GM23338 (cell line): ENCODE data around the gene RIN3. TPM values are rescaled to one million over a fixed set of nuclear protein-coding genes. Genes with fewer than 3 reads are reported as not detected.

Experiments used
- ATAC-seq: fragments of 200-7000 bp; cut with Tn5 transposase; 3 replicates; pipeline ENCODE4 v1.9.1; 2020
- DNase-seq: peaks from one replicate; pipeline ENCODE4 v3.0.0-alpha.2; 2015; ENCODE audit warnings: low spot score
- H2AFZ ChIP-seq: fragments of 200-600 bp; sonication (generic); 2 replicates; pipeline ENCODE4 v1.8.0; 2016; ENCODE audit warnings: antibody characterized with exemption, mild to moderate bottlenecking, moderate library complexity
- H3F3A ChIP-seq: fragments of 200-600 bp; sonication (generic); replicated peaks from 2 replicates; pipeline ENCODE4 v1.8.0; 2017; ENCODE audit warnings: antibody characterized with exemption, mixed run types, low read depth
- H3K27ac ChIP-seq: fragments of 200-600 bp; sonication (generic); 2 replicates; pipeline ENCODE4 v1.6.1; 2016; ENCODE audit warnings: low read depth
- H3K27me3 ChIP-seq: fragments of 200-600 bp; sonication (generic); 2 replicates; pipeline ENCODE4 v1.8.0; 2016; ENCODE audit warnings: mild to moderate bottlenecking, mixed run types, moderate library complexity; ENCODE audit not compliant: insufficient read depth
- H3K36me3 ChIP-seq: fragments of 200-600 bp; sonication (generic); 2 replicates; pipeline ENCODE4 v1.8.0; 2016; ENCODE audit warnings: mild to moderate bottlenecking; ENCODE audit not compliant: insufficient read depth
- H3K4me1 ChIP-seq: fragments of 200-600 bp; sonication (generic); 2 replicates; pipeline ENCODE4 v1.8.0; 2016; ENCODE audit warnings: mild to moderate bottlenecking, moderate library complexity; ENCODE audit not compliant: insufficient read depth
- H3K4me2 ChIP-seq: fragments of 200-600 bp; sonication (generic); 2 replicates; pipeline ENCODE4 v1.7.1; 2017; ENCODE audit warnings: mixed run types
- H3K4me3 ChIP-seq: fragments of 200-600 bp; sonication (generic); 2 replicates; pipeline ENCODE4 v1.6.1; 2016; ENCODE audit warnings: mixed run types
- H3K79me2 ChIP-seq: fragments of 200-600 bp; sonication (generic); replicated peaks from 2 replicates; pipeline ENCODE4 v1.8.0; 2017; ENCODE audit warnings: mild to moderate bottlenecking; ENCODE audit not compliant: insufficient read depth
- H3K9me2 ChIP-seq: fragments of 200-600 bp; sonication (generic); 2 replicates; pipeline ENCODE4 v1.8.0; 2017; ENCODE audit not compliant: insufficient read depth
- H4K20me1 ChIP-seq: fragments of 200-600 bp; sonication (generic); replicated peaks from 2 replicates; pipeline ENCODE4 v1.8.0; 2017; ENCODE audit warnings: mild to moderate bottlenecking; ENCODE audit not compliant: insufficient read depth
- H3K27ac Mint-ChIP-seq: 2 replicates; pipeline ENCODE4 v1.8.0; 2020; ENCODE audit warnings: inconsistent platforms, mild to moderate bottlenecking, moderate library complexity, mixed read lengths
- H3K27me3 Mint-ChIP-seq: 3 replicates; pipeline ENCODE4 v1.8.0; 2022; ENCODE audit warnings: low read depth, mild to moderate bottlenecking, moderate library complexity, mixed read lengths, inconsistent platforms; ENCODE audit not compliant: insufficient read depth, poor library complexity
- H3K36me3 Mint-ChIP-seq: 3 replicates; pipeline ENCODE4 v1.8.0; 2021; ENCODE audit warnings: low read depth, mild to moderate bottlenecking, inconsistent platforms, moderate library complexity, mixed read lengths
- H3K4me1 Mint-ChIP-seq: 3 replicates; pipeline ENCODE4 v1.8.0; 2020; ENCODE audit warnings: mild to moderate bottlenecking, inconsistent platforms, mixed read lengths
- H3K4me3 Mint-ChIP-seq: 3 replicates; pipeline ENCODE4 v1.8.0; 2021; ENCODE audit warnings: moderate library complexity, mild to moderate bottlenecking, inconsistent platforms, mixed read lengths
- H3K9me3 Mint-ChIP-seq: 3 replicates; pipeline ENCODE4 v1.8.0; 2020; ENCODE audit warnings: moderate library complexity, mild to moderate bottlenecking, inconsistent platforms, mixed read lengths
- CREB1 ChIP-seq: fragments of 250-450 bp; sonication (Bioruptor Pico); IDR thresholded peaks from 2 replicates; pipeline ENCODE4 v1.5.0; 2020; ENCODE audit warnings: low read depth, mild to moderate bottlenecking, moderate library complexity
- CTCF ChIP-seq, 2 experiments: fragments of 200-600 bp in 1 of 2; sonication (generic) in 1 of 2; conservative IDR thresholded peaks; 2 replicates each; pipeline versions ENCODE4 v1.5.1 to v1.6.1; 2016 to 2017; ENCODE audit warnings: antibody characterized with exemption in 2 of 2, low read depth in 2 of 2, mild to moderate bottlenecking in 2 of 2, moderate library complexity in 1 of 2
- ETS1 ChIP-seq: IDR thresholded peaks from 2 replicates; pipeline ENCODE4 v1.6.1; 2016; ENCODE audit warnings: antibody characterized with exemption
- EZH2 ChIP-seq: fragments of 200-600 bp; sonication (generic); IDR thresholded peaks from one replicate; pipeline ENCODE4 v1.8.0; 2017; ENCODE audit warnings: antibody characterized with exemption, mild to moderate bottlenecking, low read depth; ENCODE audit not compliant: unreplicated experiment
- EZH2phosphoT487 ChIP-seq: fragments of 200-600 bp; sonication (generic); IDR thresholded peaks from one replicate; pipeline ENCODE4 v1.8.1; 2018; ENCODE audit warnings: antibody characterized with exemption; ENCODE audit not compliant: unreplicated experiment
- JUNB ChIP-seq: IDR thresholded peaks from one replicate; pipeline ENCODE4 v1.6.1; 2016; ENCODE audit warnings: antibody characterized with exemption; ENCODE audit not compliant: unreplicated experiment
- NANOG ChIP-seq: IDR thresholded peaks from 2 replicates; pipeline ENCODE4 v1.6.1; 2016; ENCODE audit warnings: antibody characterized with exemption, borderline replicate concordance
- POLR2AphosphoS5 ChIP-seq: IDR thresholded peaks from 2 replicates; pipeline ENCODE4 v1.6.1; 2016; ENCODE audit warnings: antibody characterized with exemption, low read depth
- STAT1 ChIP-seq: IDR thresholded peaks from one replicate; pipeline ENCODE4 v1.6.1; 2016; ENCODE audit warnings: antibody characterized with exemption; ENCODE audit not compliant: unreplicated experiment
- ZNF114 ChIP-seq: fragments of 250-450 bp; sonication (Bioruptor Pico); IDR thresholded peaks from 2 replicates; pipeline ENCODE4 v1.5.0; 2020; ENCODE audit warnings: mild to moderate bottlenecking, moderate library complexity
- ZNF331 ChIP-seq: fragments of 250-450 bp; sonication (Bioruptor Pico); IDR thresholded peaks from 2 replicates; pipeline ENCODE4 v1.5.0; 2020; ENCODE audit warnings: low read depth, mild to moderate bottlenecking, moderate library complexity
- polyA plus RNA-seq: library from polyadenylated mRNA; unstranded; fragments of >200 nt; fragmentation: Nextera tagmentation; extraction: Ambion mirVana; gene quantifications from 2 replicates; pipeline ENCODE4 v1.2.1, GENCODE V29; 2016
- total RNA-seq: library from RNA; depleted of rRNA; stranded (reverse); fragments of >200 nt; shearing (Covaris generic); gene quantifications from 2 replicates; pipeline ENCODE4 v1.2.3, GENCODE V29; 2014
- TF ChIP-seq, protein P1 (sequence below): fragments of 250-450 bp; sonication (Bioruptor Pico); IDR thresholded peaks from 2 replicates; pipeline ENCODE4 v1.5.0; 2020; ENCODE audit warnings: mild to moderate bottlenecking, moderate library complexity
- TF ChIP-seq, protein P2 (sequence below): IDR thresholded peaks from one replicate; pipeline ENCODE4 v1.6.1; 2018; ENCODE audit warnings: antibody characterized with exemption; ENCODE audit not compliant: unreplicated experiment

Gene RIN3
- total and polyA plus RNA-seq, 2 experiments from 2014 or later: 0.97 to 1.5 TPM

- H3K27me3 Mint-ChIP-seq: peaks cover 4% of the 10 kb centered on the region
- H3K27ac ChIP-seq: no peak overlapping the region
- peaks cover 6% of the 10 kb centered on the region; the same call in 1 of the 2 replicates for H3K4me1 ChIP-seq
- H3K9me3 Mint-ChIP-seq: no peaks in the 10 kb centered on the region
- no peaks in the 10 kb centered on the region for H3K9me2 ChIP-seq
- H3K4me2 ChIP-seq: no peak overlapping the region
- ATAC-seq: no peak
- no peak overlapping the region for H3K27ac Mint-ChIP-seq
- H3K4me3 ChIP-seq: no peak overlapping the region
- no peak for DNase-seq
- no peaks in the 10 kb centered on the region for H3K27me3 ChIP-seq
- no peaks in the 10 kb centered on the region for H3F3A ChIP-seq
- no peak overlapping the region for H2AFZ ChIP-seq
- TF ChIP-seq NANOG (no peak), ZNF114 (CRISPR knock-in tag) (no peak), CREB1 (CRISPR knock-in tag) (no peak), ETS1 (no peak), ZNF331 (CRISPR knock-in tag) (no peak), POLR2AphosphoS5 (no peak), STAT1 (no peak), JUNB (no peak), EZH2phosphoT487 (no peak), CTCF (conservative IDR thresholded peaks at IDR 0.05; ENCODE audit: low read depth in 2 of 2) (no peak), EZH2 (no peak)
- TF ChIP-seq, protein P1, sequence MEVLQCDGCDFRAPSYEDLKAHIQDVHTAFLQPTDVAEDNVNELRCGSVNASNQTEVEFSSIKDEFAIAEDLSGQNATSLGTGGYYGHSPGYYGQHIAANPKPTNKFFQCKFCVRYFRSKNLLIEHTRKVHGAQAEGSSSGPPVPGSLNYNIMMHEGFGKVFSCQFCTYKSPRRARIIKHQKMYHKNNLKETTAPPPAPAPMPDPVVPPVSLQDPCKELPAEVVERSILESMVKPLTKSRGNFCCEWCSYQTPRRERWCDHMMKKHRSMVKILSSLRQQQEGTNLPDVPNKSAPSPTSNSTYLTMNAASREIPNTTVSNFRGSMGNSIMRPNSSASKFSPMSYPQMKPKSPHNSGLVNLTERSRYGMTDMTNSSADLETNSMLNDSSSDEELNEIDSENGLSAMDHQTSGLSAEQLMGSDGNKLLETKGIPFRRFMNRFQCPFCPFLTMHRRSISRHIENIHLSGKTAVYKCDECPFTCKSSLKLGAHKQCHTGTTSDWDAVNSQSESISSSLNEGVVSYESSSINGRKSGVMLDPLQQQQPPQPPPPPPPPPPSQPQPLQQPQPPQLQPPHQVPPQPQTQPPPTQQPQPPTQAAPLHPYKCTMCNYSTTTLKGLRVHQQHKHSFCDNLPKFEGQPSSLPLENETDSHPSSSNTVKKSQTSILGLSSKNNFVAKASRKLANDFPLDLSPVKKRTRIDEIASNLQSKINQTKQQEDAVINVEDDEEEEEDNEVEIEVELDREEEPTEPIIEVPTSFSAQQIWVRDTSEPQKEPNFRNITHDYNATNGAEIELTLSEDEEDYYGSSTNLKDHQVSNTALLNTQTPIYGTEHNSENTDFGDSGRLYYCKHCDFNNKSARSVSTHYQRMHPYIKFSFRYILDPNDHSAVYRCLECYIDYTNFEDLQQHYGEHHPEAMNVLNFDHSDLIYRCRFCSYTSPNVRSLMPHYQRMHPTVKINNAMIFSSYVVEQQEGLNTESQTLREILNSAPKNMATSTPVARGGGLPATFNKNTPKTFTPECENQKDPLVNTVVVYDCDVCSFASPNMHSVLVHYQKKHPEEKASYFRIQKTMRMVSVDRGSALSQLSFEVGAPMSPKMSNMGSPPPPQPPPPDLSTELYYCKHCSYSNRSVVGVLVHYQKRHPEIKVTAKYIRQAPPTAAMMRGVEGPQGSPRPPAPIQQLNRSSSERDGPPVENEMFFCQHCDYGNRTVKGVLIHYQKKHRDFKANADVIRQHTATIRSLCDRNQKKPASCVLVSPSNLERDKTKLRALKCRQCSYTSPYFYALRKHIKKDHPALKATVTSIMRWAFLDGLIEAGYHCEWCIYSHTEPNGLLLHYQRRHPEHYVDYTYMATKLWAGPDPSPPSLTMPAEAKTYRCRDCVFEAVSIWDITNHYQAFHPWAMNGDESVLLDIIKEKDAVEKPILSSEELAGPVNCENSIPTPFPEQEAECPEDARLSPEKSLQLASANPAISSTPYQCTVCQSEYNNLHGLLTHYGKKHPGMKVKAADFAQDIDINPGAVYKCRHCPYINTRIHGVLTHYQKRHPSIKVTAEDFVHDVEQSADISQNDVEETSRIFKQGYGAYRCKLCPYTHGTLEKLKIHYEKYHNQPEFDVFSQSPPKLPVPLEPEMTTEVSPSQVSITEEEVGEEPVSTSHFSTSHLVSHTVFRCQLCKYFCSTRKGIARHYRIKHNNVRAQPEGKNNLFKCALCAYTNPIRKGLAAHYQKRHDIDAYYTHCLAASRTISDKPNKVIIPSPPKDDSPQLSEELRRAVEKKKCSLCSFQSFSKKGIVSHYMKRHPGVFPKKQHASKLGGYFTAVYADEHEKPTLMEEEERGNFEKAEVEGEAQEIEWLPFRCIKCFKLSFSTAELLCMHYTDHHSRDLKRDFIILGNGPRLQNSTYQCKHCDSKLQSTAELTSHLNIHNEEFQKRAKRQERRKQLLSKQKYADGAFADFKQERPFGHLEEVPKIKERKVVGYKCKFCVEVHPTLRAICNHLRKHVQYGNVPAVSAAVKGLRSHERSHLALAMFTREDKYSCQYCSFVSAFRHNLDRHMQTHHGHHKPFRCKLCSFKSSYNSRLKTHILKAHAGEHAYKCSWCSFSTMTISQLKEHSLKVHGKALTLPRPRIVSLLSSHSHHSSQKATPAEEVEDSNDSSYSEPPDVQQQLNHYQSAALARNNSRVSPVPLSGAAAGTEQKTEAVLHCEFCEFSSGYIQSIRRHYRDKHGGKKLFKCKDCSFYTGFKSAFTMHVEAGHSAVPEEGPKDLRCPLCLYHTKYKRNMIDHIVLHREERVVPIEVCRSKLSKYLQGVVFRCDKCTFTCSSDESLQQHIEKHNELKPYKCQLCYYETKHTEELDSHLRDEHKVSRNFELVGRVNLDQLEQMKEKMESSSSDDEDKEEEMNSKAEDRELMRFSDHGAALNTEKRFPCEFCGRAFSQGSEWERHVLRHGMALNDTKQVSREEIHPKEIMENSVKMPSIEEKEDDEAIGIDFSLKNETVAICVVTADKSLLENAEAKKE (CRISPR knock-in tag): no peak
- TF ChIP-seq, protein P2, sequence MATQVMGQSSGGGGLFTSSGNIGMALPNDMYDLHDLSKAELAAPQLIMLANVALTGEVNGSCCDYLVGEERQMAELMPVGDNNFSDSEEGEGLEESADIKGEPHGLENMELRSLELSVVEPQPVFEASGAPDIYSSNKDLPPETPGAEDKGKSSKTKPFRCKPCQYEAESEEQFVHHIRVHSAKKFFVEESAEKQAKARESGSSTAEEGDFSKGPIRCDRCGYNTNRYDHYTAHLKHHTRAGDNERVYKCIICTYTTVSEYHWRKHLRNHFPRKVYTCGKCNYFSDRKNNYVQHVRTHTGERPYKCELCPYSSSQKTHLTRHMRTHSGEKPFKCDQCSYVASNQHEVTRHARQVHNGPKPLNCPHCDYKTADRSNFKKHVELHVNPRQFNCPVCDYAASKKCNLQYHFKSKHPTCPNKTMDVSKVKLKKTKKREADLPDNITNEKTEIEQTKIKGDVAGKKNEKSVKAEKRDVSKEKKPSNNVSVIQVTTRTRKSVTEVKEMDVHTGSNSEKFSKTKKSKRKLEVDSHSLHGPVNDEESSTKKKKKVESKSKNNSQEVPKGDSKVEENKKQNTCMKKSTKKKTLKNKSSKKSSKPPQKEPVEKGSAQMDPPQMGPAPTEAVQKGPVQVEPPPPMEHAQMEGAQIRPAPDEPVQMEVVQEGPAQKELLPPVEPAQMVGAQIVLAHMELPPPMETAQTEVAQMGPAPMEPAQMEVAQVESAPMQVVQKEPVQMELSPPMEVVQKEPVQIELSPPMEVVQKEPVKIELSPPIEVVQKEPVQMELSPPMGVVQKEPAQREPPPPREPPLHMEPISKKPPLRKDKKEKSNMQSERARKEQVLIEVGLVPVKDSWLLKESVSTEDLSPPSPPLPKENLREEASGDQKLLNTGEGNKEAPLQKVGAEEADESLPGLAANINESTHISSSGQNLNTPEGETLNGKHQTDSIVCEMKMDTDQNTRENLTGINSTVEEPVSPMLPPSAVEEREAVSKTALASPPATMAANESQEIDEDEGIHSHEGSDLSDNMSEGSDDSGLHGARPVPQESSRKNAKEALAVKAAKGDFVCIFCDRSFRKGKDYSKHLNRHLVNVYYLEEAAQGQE: no peak
- peaks cover 41% of the 10 kb centered on the region for H3K79me2 ChIP-seq
- H3K4me1 Mint-ChIP-seq: peaks cover 12% of the 10 kb centered on the region
- peaks cover 15% of the 10 kb centered on the region; the same call in 1 of the 2 replicates for H3K36me3 ChIP-seq
- H3K36me3 Mint-ChIP-seq: peaks cover 20% of the 10 kb centered on the region
- no peak overlapping the region for H3K4me3 Mint-ChIP-seq
- H4K20me1 ChIP-seq: peaks cover 8% of the 10 kb centered on the region
Observed at GRCh38 chr14:92734618-92735017, 221.0 kb downstream of the RIN3 start.
